GM18867 (cell line): ENCODE results near the gene TLE1.
A peak's percentile ranks its signal among the peaks of the same experiment; 100 is the strongest.
"Not testable (repeated sequence)": the region's sequence is repeated elsewhere in the genome, so short reads cannot be mapped to it uniquely, and the experiment has no call there.

Experiments
- ATAC-seq: cut with Tn5 transposase; IDR thresholded peaks from one replicate; pipeline ENCODE4 v1.9.1; 2021; ENCODE audit warnings: mild to moderate bottlenecking, moderate library complexity; ENCODE audit not compliant: unreplicated experiment

Gene TLE1

DNA sequence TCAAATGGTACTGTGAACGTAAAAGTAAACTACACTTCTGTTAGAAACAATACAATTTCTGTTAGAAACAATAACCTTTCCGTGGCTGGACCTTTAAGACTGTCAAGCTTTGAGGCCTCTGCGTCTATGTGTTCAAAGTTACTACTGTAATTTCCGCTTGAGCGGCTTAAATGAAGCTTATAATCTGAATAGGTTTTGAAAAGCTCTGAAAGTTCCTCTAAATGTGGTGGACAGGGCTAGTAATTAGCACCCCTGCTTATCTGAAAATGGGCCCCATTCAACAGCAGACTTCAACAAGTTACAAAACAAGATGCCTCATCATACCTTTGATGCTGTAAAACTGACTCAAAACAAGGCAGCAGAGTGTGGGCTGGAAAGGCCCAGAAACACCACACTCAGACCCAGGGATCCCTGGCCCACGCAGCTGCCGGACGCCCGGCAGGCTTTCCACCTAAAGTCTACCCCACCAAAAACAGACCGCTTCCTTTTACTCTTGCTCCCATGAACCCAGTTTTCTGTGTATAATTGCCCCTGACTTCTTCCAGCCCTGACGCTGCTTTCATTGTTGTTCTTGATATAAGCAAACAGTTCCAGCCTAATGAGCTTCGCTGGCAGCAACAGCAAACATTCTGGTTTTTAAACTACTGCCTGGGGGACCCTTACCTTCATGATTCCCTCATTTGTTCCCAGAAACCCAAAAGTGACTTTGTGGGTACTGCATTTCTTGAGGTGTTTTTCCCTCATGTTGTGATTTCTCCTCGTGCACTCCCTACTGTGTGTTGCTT, 66.7 kb downstream of the TLE1 start:
- ATAC-seq, result no peak

DNA sequence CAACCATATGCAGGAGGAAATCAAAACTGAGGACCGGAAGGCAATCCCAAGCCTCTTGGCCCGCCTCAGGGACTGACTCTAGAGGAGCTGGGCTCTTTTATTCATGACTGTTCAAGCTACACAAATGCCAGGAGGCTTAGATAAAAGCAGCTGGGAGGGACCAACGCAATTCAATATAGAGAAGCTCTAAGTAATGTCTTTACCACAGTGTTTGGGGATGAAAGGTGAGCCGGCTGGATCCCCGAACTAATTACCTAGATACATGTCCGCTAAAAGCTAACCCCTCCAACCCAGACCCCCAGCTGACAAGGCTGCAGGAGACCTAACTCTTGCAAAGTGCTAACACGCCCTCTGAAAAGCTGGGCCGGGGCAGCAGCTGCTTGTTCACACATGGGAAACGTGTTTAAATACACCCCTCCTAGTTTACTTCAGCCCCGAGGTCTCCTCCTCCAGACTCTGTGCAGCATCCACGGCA, 67.5 kb downstream of the TLE1 start:
- no peak for ATAC-seq

DNA sequence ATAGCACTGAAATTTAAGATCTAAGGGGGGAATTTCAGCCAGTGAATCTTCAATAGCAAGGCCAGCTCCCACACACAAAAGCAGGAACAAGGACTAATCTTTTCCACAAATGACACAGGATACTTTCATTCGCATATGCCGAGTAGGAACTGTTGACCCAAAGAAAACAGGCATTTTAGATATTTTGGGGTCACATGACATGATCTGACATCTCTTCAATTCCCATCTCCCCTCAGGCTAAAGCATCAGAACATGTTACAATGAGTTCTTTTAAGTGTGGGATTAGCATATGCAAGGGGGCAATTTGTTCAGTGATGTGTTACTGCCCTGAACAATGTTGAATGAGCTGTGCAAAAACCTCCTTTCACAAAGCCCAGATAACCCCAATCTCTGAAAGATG, 68.2 kb downstream of the TLE1 start:
- no peak for ATAC-seq

DNA sequence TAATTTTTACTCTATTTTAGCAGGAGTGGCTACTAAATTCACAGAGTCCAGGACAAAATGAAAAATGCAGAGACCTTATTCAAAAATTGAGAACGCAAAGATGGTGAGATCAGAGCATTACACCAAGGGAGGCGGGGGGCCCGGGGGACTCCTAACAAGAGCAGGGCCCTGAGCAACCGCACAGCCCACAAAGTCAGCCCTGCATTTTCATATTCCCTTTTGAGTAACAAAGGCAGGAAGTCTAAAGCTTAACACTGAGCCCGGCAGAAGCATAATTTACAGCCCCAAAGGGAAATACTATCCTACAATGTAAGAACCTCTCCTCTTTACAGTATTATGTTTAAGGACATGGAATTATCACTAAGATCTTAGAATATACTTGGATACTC, 69.4 kb downstream of the TLE1 start:
- peak; percentile 70 for ATAC-seq

DNA sequence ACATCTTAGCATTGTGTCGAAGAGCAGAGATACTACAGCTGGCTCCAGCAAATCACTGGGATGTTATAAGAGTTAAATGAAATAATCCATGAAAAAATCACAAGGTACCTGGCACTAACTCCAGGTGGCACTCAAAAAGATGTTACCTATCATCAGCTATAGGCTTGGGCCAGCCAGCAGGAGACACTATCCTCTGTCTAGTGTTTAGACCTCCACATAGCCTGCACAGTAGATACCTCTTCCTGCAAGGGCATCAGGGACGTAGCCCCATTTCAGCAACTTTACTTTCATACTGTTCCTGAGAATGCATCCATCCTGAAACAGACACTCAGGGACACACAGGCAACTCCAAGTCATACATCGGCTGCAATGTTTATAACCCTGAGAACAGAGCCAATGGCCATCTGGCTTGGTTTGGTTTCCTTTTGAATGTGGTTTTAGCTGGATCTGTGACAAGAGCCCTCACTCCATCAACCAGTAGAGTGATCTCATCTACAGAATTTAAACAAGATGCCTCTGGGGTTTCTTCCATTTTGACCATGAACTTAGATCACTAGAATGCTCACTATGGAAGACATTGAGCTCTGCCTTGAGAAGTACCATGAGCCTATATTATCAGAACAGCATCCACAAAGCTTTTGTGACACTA, 69.9 kb downstream of the TLE1 start:
- ATAC-seq, result peak; percentile 69

DNA sequence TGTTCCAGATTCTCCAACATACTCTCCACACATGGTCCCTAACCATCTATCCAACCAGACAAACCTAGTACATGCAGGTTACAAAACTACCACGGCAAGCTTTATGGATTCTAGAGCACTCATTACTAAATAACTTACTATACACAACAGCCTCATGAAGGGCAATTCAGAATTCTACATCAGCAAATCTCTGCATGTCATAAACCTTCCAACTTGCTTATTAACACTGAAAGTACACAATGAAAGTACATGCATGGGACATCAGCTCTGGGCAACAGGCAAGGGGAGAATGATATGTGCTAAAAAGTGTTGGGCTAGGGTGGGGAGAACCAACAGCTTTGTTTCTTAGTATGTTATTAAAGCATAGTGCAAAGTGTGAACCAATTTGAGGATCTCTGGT, 70.4 kb downstream of the TLE1 start:
- ATAC-seq, result no peak

DNA sequence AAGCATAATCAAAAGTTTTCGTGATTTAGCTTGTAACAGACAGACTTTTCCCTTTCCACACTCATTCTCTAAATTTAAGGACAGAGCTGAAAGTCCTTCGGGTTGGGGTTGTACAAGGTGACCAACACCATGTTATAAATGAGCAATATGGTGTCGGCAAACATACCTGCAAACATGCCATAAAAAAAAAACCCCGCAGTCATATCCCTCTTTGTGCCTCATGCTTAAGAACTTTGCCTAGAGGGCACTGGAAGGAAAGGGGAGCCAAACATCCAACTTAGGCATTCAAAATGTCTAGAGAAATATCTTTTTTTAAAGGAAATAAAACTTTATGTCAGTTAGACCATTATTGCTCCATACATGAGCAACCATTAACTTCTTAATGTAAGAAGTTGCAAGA, 73.2 kb downstream of the TLE1 start:
- no peak for ATAC-seq

DNA sequence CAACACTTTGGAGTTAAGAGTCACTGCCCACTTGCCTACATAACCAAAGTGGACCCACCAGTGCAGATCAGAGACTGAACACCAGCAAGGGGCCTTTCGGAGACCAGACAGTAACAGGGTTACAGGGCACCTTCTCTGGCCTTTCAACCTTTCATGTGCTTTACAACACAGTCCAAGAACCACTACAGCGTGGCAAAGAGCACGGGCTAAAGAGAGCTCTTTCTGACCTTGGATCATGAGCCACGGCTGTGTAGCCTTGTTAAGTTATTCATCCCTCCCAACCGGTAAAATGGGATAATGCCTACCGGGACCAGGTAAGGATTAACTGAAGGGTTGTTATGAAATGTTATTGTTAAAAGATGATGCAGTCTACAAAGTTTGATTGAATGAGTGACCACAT, 75.0 kb downstream of the TLE1 start:
- no peak for ATAC-seq

DNA sequence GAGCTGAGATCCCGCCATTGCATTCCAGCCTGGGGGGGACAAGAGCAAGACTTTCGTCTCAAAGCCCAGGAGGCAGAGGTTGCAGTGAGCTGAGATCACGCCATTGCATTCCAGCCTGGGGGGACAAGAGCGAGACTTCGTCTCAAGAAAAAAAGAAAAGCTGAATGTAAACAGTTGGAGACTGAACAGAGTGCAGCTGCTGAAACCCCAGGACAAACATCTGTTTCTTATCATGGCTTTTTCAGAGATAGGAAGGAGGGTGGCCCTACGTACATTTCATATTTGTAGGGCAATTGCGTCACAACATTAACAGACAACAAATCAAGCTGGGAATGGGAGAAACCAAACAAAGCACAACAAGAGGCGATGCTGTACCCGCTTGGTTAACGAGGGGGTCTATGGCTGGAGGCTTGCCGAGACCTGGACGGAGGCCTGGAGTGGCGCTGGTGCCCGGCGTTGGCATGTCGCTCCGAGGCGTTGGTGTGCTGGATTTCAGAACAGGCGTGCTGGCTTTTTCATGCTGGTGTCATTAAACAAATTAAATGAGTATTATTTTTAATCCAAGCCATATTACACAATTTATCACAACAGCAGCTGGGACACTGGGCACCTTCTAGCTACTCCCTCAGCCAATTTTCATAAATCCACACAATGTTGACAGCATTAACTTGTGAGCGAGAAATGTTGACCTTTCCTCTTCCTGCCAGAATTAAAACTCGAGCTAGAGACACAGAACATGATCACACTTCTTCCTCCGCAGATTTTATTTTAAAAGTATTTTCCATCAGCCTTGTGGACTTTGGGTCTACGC, 76.1 kb downstream of the TLE1 start:
- ATAC-seq, result no peak

DNA sequence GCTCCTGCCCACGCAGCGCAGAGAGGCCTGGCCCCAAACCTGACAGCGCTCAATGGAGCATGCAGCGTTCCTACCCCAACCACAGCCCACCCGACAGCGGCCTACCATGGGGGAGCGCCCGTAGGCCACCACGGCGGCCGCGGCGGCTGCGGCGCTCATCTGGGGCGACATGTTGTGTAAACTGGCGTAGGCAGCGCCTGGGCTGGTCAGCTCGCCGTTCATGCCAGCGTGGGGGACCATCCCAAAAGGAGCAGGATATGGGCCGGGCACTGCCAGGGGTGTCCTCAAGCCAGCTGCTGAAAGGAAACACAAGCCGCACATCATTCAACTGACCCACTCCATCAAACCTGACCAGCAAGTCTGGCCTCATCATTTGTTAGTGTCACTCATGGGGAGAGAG, 77.7 kb downstream of the TLE1 start:
- ATAC-seq, result no peak

DNA sequence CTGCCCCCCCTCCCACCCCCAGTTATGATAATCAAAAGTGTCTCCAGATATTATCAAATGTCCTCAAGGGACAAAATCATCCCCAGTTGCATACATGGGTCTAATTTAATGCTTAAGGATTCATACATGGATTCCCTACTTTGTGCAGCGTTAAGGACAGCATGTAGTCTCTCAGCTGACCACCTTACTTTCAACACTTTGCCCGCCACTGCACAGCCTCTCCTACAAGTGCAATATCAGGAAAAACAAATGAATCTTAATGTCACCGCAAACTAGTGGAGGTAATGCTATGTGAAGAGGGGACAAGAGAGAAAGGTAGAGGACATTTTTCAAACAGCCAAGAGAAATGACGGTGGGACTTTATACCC, 78.6 kb downstream of the TLE1 start:
- ATAC-seq, result no peak

DNA sequence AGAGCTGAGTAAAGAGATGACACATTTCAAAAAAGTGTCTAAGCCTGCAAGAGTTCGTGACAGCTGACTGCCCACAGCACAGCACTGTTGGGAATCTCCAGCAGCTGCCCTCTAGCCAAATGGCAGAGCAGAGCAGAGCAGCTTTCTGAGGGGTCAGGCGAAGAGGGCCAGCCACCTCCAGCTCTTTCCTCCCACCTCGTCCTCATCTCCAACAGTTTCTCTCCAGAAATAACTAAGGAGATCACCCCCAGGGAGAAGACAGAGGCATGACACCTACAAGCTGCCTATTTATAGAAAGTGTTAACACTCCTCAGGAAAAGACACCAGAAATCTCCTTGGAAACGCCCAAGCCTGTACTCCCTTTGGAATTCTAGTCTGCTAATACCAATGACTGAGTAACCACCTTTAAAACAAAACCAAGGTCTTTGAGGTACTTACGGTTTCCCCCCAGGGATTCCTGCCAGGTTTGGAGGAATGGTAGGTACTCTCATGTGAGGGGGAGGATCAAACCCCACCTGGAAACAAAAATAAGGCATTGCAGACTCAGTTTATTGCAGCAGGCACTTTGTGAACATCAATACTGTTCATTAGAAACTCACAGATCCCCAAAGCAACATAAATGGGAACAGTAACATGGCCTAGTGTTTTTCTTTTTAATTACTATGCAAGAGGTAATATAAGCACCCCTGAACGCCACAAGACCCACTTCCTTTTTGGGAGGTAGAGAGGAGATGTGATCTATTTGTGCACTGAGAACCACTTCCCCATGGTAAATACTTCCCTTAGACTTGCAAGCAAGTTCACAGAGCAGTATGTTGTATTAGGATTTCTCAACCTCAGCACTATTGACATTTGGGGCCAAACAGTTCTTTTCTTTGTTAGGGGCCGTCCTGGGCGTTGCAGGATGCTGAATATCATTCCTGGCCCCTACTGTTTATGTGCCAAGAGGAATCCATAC, 79.3 kb downstream of the TLE1 start:
- peak; percentile 62 for ATAC-seq

DNA sequence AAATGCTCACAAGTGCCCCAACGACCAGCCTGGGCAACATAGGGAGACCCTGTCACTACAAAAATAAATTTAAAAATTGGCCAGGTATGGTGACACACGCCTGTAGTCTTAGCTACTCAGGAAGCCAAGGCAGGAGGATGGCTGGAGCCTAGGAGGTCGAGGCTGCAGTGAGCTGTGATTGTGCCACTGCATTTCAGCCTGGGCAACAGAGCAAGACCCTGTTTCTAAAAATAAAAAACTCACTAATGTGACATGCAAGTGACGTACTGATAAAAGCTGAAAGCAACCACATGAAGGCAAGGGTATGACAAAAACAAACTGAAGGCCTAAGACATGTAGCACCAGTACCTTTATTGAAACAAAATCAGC, 81.1 kb downstream of the TLE1 start:
- no peak for ATAC-seq

DNA sequence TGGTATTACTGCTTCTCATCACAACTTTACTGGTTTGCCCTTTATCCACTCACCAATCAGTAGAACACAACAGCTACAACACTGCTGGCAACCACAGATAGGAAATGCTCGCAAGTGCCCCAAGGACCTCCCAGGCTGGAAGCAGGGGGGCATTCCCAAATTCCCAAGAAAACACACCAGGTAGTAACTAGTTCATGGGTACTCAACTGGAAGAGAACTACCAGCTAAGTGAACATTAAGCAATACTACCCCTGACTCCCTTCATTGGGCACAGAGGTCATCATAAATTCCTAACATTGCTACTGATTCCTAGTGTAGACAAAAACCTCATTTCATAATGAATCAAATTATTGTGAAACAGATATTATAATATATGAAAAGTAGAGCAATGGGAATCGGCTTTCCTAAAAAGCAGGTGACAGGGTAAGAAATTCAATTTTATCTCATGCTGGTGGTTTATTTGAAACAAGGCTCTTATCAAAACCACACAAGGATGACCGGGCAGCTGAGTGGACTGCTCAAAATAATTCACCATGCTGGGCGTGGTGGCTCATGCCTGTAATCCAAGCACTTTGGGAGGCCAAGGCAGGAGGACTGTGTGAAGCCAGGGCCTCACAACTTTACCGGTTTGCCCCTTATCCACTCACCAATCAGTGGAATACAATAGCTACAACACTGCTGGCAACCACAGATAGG, 81.6 kb downstream of the TLE1 start:
- ATAC-seq, result no peak

DNA sequence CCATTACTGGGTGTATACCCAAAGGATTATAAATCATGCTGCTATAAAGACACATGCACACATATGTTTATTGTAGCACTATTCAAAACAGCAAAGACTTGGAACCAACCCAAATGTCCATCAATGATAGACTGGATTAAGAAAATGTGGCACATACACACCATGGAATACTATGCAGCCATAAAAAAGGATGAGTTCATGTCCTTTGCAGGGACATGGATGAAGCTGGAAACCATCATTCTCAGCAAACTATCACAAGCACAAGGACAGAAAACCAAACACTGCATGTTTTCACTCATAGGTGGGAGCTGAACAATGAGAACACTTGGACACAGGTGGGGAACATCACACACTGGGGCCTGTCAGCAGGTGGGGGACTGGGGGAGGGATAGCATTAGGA, 83.1 kb downstream of the TLE1 start:
- not testable (repeated sequence) for ATAC-seq

DNA sequence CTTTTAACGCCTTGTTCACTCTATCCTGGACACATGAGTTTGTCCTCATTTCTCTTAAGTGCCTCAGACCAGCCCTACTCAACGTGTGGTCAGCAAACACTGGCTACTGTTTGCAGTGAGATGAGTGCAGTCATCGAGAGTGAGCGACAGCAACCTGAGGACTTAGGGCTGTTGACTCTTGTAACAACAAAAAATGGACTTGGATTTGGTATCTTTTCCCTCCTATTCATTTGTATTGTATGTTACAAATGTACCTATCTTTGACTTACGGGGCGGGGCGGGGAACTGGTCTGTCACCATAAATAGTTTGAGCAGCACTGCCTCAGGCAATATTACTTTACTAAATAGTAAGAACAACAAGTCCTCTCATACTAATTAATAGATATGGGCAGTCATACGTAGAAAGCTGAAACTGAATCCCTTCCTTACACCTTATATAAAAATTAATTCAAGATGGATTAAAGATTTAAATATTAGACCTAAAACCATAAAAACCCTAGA, 84.1 kb downstream of the TLE1 start:
- no peak for ATAC-seq

DNA sequence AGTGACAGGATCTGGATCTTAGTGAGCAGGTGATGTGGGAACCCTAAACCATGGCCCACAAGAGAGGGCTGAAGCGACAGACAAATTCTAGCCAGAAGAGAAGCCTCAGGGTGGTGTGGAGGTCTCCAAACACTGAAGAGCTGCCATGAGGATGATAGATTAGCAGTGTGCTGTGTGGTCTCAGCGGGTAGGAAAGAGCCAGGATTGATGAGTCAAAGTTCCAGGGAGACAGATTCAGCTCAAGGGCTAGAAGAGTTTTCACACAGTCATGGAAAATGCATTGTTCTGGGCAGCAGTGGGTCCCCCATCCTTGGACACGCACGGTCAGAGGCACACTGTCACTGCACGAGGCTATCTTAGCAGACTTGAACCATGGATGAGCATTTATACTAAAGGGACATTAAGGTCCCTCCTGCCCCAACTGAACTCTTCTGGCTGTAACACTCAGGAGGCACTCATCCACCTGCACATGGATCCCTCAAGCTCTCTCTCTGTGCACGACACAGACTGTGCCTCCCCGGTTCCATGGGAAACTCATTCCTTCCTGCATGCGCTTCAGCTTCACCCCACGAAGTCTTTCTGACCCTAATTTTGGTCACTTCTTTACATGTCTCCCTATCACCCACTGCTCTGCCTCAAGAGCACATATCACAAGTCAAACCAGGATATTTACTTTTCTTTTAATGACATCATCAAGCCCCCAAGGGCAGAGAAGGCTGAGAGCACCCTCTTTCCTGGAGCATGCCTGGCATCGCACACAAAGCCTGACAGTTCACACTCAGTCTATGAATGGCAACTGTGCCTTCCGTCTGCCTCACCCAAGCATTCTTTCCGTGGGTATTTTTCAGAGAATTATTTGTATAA, 84.8 kb downstream of the TLE1 start:
- ATAC-seq, result no peak

DNA sequence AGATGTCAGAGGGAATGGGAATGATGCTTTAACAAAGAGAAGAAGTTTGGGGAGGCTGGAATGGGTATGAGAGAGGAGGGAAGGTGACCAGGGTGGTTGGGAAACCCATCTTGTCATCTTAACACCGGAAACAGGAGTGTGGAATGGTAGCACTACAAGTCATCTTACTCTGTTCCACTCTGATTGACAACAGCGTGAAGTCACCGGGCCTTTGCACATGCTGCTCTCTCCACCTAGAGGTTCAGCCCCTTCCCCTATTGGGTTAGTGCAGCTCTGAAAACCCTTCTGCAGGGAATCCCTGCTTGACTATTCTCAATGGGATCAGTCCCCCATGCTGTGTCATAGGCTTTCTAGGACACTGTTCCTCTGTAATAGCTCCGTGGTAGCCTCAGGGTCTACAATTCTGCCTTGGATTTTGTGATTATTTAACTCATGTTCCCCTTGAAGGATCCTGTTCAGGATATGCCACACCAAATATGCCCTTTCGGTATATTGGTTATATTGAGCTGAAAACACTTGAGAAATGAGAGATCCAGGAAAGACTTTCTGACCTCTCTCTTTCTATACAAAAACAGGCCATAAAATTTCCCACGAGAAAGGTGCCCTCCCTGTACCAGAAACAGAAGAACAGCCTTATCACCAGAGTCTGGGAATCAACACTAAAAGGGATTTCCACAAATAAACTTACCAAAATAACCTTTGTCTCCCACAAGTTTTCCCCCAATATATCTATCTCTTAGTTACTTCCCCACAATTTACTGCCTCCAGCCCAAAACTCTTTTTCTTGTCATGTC, 86.3 kb downstream of the TLE1 start:
- ATAC-seq, result no peak
